HG03442 (cell line): ENCODE data around the gene PSMD11.
"Not testable (repeated sequence)": the region's sequence is repeated elsewhere in the genome, so short reads cannot be mapped to it uniquely, and the experiment has no call there.

Experiments
- ATAC-seq: cut with Tn5 transposase; IDR thresholded peaks from one replicate; pipeline ENCODE4 v1.9.1; 2021; ENCODE audit warnings: mild to moderate bottlenecking, moderate library complexity; ENCODE audit not compliant: unreplicated experiment

The PSMD11 gene

DNA sequence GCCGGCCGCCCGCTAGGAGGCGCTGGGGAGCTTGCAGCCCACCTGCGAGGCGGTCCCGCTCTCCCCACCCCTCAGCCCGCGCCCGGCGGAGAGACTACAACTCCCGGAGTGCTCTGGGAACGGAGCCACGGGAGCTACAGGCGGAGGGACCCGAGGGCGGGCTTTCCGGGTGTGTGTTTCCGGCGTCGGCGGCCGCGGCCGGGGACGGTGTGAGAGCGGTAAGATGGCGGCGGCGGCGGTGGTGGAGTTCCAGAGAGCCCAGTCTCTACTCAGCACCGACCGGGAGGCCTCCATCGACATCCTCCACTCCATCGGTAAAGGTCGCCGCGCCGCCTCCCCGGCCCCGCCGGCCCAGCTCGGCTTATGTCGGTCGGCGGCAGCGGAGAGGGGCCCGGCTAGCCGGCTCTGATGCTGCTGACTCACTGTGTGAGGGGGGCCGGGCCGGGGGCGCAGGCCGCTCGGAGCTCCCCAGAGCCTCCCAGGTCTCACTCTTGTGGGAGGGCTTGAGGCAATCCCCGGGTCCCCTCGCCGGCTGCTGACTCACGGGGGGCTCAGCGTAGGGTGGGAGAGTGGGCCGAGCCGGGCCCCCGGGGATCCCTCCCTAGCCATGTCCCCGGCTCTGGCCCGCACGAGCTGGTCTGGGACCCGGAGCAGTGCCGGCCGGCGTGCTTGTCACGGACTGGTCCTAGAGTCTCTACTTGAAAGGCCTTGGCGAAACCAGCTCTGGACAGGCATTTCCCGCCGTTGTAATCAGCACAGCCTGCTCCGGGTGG lies at the start of gene PSMD11:
Gene PSMD11 (plus strand): TSS at position 210 of the 773 bp plus-strand sequence. CDS start 14 bp downstream, at position 224.
- peak; percentile 91 for ATAC-seq

DNA sequence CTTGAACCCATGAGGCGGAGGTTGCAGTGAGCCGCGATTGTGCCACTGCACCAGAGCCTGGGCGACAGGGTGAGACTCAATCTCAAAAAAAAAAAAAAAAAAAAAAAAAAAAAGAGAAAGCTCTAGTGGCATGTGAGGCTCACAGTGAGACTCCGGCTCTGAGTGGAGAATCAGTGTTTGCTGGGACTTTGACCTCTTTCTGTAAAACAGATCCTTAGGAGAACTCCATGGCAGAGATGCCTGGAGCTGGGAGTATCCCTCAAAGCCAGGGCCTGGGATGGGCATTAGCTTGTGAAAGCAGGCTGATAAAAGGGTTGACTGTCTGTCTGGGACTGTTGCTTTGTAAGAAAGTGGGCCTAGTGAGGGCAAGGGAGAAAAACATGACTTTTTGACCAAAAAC lies 48.0 kb upstream of the PSMD11 start:
- no peak for ATAC-seq

DNA sequence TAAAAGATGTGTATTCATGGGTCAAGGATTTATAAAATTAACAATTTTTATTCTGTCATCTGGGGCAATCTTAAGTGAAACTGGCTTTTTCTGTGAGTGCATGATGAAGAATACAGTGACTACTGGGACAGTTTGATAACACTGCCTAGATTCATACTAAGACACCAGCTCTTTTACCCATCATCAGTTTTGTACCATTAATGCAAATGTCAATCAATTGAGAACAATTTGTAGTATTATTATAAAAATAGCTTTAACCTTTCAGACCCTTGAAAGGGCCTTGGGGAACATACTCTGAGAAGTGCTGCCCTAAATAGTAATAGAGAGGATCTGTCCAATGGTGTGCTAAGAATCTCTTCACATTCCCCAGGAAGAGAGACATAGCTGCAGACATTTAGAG lies 45.4 kb upstream of the PSMD11 start:
- no peak for ATAC-seq

DNA sequence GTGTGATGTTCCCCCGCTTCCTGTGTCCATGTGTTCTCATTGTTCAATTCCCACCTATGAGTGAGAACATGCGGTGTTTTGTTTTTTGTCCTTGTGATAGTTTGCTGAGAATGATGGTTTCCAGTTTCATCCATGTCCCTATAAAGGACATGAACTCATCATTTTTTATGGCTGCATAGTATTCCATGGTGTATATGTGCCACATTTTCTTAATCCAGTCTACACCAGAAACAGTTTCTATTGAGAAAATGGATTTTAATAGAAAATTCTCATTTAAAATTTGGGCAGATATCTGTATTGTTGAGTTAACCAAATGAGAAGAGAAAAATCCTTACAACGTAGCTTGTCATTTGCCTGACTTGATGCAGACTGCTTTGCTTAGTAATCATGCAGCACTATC lies 34.2 kb upstream of the PSMD11 start:
- ATAC-seq = not testable (repeated sequence)

DNA sequence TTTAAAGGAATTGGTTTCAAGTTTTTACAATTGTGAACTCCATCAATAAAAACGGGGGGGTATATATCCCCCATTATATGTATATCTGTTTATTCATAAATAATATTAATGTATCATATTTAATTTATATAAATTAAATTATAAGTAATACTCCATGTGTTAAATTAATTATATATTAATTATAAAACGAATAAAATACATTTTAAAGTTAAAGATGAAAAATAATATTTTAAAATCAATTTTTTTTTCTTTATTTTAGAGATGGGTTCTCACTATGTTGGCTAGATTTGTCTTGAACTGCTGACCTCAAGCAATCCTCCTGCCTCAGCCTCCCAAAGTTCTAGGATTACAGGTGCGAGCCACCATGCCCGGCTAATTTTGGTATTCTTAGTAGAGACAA lies 17.4 kb upstream of the PSMD11 start:
- no peak for ATAC-seq

DNA sequence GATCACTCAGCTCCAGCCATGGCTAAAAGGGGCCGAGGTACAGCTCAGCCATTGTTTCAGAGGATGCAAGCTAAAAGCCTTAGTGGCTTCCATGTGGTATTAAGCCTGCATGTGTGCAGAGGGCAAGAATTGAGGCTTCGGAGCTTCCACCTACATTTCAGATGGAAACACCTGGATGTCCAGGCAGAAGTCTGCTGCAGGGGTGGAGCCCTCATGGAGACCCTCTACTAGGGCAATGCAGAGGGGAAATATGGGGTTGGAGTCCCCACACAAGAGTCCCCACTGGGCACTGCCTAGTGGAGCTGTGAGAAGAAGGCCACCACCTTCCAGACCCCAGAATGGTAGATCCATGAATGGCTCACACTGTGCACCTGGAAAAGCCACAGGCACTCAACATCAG lies 14.7 kb upstream of the PSMD11 start:
- ATAC-seq = no peak

DNA sequence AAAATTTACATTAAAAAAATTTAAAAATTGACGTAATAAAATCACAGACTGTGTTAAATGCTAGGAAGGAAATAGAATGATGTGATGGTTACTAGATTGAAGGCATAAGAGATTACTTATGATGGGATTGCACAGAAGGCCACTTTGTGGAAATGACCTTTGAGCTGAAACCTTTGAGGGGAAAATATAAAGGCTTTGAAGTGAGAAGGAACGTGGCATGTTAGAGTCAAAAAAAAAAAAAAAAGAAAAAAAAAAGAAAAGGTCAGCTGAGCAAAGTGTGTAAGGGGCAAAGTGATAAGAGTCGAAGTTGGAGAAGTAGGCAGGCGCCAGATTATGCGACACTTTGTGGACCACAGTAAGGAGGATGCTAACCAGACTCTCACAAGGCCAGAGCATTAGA lies 3.6 kb upstream of the PSMD11 start:
- no peak for ATAC-seq

DNA sequence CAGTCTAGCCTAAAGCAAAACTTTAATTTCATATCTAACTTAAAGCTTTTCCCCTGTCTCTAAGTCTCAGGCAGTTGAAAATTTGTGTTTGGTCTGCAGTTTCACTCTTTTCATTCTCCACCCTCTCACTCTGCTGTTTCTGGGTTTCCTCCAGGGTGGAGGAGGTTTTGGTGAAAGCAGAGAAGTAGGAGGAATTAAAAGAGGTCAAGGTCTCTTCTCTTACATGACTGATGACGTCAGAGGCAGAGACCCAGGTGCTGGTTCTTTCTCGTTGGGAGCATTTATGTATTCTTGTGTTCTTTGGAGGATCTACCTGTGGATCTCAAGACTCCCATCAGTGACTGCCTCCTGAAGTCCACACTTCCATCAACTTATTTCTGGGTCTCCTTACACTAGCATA lies 2.4 kb upstream of the PSMD11 start:
- no peak for ATAC-seq

DNA sequence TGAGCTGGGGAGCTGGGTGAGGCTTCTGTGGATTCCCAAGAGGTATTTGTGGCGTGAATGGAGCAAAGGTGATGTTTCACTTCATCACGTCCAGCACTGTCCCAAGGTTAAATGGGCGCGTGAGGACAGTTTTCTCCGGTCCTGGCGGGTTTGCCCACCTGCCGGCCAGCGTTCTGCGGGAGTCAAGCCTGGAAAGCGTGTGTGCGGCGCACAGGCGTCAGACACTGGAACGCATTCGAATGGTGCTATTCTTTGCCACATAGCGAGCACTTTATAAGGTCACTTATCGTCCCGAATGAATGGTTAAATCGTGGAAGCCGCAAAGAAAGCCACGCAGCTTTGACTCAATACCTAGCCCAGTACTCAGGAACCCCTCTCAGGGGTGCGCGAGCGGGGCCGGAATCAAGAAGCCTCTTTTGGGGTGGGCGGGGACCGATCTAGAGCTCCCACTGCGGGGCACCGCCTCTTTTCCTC lies 446 bp upstream of the PSMD11 start:
- ATAC-seq = peak; percentile 3

DNA sequence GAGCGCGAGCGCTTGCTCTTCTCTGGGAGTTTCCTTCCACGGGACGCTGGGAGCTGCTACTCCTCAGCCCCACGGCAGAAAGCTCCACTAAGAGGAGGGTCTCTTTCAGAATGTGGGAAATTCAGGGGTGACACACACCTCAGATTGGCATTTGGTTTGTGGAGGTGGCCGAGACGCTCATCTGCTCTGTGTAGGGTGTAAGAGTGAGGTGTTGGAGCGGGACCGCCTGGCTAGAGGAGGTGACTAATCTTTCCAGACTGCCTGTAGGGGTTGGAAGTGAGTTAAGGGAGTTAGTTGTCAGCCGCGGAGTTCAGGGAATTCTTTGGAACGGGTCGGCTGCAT lies 735 bp downstream of the PSMD11 start:
- ATAC-seq = peak; percentile 6

DNA sequence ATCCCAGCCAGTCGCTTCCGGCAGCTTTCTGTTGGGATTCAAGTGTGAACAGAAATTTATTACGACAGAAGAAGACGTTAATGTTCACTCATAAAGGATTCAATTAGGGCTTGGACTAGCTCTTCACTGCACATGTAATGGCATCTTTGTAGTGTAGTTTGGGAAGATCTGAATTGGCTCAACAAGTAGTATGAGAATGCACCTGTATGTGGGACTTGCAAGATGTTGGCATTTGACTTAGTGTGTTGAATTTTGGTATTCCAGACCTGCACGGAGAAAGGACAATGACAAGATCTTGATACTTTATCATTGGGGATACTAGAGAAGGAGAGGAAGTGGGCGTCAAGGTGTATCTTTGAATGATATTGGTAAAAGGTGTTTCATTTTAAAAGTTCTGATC lies 1.2 kb downstream of the PSMD11 start:
- ATAC-seq = no peak

DNA sequence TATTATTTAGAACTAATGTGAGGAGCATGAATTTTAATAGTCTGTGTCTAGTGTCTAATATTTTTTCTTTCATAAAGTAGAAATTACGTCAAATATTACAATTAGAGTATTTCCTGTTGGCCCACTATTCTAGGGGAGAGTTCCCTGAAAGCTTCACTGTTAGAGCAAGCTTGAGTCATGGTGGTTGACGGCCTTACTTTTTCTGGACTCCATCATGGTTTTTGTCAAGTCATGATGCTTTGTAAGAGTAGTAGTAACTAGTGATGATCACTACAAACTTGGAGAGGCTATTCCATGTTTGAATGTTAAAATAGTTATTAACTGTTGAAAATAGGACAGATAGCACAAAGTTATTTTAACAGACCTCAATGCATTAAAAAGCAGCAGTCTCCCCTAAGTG lies 1.7 kb downstream of the PSMD11 start:
- ATAC-seq = no peak

DNA sequence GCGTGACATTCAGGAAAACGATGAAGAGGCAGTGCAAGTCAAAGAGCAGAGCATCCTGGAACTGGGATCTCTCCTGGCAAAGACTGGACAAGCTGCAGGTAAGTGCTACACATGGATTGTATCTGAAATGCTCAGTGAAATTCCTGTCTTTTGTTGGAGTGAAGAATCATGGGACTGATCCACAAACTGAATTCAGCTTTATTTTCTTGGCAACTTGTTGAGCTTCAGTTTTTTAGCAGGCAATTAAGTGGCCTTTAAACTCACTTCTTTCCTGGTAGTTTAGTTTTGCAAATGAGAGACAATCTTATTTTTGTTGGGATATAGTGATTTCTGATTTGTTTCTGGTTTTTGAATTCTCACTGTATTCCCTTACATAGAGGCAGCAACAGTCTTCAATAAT lies 2.6 kb downstream of the PSMD11 start:
- no peak for ATAC-seq

DNA sequence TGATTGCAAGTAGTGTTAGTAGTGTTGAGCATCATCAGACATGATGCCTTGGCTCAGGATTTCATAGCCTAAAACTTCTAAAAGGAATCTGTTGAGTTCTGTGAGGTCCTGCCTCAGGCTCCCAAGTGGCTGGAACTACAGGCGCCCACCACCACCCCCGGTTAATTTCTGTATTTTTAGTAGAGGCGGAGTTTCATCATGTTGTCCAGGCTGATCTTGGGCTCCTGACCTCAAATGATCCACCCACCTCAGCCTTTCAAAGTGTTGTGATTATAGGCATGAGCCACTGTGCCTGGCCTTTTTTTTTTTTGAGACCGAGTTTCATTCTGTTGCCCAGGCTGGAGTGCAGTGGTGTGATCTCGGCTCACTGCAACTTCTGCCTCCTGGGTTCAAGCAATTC lies 5.7 kb downstream of the PSMD11 start:
- ATAC-seq = no peak

DNA sequence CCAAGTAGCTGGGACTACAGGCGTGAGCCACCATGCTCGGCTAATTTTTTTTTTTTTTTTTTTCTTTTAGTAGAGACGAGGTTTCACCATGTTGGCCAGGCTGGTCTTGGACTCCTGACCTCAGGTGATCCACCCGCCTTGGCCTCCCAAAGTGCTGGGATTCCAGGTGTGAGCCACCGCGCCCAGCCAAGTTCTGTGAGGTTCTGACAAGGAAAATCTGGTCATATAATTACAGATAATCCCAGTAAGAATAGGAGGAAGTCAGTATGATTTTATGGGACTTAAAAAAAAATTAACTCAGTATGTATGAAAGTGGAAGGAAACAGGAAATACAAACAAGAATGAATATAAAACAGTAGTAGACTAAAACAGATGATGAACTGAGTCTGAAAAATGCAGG lies 6.1 kb downstream of the PSMD11 start:
- not testable (repeated sequence) for ATAC-seq

DNA sequence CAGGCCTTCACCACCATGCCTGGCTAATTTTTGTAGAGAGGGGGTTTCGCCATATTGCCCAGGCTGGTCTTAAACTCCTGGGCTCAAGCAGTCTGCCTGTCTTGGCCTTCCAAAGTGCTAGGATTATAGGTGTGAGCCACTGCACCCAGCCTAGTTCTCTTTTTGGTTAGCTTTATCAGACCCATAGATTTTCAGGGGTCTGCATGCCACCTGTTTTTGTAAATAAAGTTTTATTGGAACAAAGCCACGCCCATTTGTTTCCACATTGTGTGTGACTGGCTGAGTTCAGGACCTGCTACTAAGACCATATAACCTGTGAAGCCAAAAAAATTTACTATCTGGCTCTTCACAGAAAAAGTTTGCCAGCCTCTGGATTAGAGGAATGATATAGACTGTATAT lies 7.6 kb downstream of the PSMD11 start:
- ATAC-seq = no peak

DNA sequence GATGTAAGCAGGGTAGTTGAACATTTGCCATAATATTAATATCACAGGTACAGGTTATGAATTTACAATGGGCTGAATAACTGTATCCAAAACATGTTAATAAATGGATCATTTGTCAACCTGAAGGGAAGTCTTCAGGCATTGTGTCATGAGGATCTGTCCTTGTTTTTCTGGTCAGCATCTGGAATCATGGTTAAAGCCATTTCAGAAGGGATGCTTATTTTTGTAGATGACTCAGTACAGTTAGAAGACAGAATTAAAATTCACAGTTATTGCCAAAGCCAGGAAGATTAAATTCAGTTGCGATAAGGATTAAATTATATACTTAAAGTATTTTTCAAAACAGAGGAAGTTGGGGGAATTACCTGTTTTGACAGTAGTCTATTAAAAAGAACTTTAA lies 8.0 kb downstream of the PSMD11 start:
- ATAC-seq = no peak

DNA sequence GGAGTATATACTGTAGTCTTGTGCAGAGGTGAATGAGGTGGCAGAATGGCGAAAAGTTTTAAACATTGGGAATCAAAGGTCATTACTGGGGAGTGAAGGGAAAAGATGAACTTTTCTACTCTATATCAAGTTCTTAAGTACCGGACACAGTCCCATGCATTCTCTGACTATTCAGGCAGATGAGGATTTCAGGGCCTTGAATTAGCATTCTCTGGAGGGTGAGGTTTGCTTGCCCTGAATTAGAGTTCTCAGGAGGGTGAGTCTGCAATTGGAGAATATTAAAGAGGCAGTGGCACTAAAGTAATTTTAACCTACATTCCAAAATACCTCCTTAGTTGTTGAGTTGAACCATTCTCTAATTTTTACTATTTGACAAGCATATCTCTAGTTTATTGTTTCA lies 9.1 kb downstream of the PSMD11 start:
- no peak for ATAC-seq

DNA sequence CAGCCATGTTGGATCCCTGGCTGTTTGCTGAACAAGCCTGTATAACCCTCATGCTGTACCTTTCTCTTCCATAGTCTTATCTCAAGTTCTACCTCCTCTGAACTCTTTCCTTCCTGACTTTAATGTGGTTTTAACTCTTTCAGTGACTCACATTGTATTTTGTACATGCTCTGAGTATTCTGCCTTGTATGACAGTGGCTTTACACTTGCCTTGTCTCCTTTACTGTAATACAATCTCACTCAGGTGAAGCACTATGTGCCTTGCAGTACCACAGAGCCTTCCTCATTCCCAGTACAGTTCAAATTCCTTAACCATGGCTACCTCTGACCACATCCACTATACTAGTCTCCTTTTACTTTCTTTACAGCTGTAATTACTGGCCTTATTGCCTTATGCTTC lies 14.1 kb downstream of the PSMD11 start:
- ATAC-seq = no peak

DNA sequence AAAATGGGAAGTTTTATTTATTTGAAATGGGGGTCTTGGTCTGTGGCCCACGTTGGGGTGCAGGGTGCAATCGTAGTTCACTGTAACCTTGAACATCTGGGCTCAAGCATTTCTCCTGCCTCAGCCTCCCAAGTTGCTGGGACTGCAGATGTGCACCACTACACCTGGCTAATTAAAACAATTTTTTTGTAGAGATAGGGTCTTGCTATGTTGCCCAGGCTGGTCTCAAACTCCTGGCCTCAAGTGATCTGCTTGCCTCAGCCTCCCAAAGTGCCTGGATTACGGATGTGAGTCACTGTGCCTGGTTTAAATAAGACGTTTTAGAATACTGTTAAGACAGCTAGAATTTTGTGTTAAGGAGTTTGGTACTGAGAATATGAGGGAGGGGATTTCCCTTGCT lies 15.7 kb downstream of the PSMD11 start:
- no peak for ATAC-seq

DNA sequence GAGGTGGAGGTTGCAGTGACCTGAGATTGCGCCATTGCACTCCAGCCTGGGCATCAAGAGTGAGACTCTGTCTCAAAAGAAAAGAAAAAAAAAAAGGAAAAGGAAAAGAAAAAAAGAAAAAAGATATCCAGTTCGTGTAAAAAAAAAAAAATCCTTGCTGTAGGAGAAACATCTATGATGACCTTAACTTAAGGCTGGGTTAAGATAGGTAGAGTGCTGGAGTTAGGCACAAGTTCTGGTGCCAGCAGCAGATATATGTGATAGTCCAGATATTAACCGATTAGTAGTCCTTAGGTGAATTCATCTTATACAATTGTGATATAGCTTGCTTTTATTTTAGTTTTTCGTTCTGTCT lies 17.2 kb downstream of the PSMD11 start:
- no peak for ATAC-seq

DNA sequence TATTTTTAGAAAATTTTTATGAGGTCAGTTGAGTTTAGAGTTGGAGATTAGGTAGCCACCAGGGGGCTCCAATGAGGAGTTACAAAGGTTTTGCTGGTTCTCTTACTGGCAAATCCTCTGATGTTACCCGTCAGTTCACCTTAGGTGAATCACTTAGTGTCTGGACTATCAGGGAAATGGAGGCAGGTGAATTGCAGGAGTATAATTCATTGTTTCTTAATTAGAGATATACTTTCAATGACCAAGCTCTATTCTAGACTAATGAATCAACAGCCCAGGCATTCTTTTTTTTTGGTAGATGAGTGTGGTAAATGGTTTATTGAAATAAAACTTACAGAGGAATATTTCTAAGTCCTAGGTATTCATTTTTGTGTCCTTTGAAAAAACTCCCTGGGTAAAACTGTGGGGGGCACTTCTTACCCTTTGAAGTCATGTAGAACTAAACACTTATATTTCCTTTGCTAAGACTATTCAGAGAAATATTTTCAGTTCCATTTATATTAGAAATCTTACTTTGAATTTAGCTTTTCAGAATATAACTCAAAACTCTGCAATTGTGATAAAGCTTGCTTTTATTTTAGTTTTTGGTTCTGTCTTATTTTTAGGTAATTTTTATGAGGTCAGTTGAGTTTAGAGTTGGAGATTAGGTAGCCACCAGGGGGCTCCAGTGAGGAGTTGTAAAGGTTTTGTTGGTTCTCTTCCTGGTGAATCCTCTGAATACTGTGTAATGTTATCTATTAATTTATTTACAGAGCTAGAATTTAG lies 17.7 kb downstream of the PSMD11 start:
- no peak for ATAC-seq

DNA sequence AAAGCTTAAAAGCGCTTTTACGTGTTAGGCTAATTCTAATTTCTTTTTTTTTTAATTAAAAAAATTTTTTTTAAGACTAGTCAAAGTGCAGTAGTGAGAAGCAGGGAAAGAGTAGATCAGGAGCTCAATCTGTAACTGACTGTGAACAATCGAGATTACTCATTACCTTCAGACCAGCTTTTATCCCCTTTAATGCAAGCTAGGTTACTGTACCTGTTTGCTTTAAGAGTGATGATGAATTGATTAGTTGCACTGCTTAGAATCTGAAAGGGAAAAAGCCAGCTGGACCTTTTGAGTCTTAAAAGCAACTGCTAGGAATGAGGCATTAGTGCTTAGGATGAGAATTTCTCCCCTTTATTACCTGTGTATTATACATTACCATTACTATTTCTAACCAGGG lies 19.0 kb downstream of the PSMD11 start:
- ATAC-seq = no peak
